ENCODE measurements around the gene BCL2L2. TPM values are rescaled to one million over a fixed set of nuclear protein-coding genes. Genes with fewer than 3 reads are reported as not detected.

Gene BCL2L2
- total and polyA plus RNA-seq, 12 donors, result 16.8 to 54.6 (median 40.4) TPM

GRCh38 chr14:23297096-23297495 is 9.5 kb upstream of the BCL2L2 start:
- Histone ChIP-seq H3K27me3 (no peaks in the 10 kb centered on the region), H3K36me3 (replicated peaks in 1 of 2) (peaks cover 0 to 5% of the 10 kb centered on the region in 2 donors), H3K27ac (no peak overlapping the region), H3K4me3 (no peak overlapping the region), H3K4me1 (replicated peaks in 1 of 2) (peaks cover 7 to 21% of the 10 kb centered on the region in 2 donors), H3K9me3 (replicated peaks in 1 of 3) (no peaks in the 10 kb centered on the region)
- DNase-seq, result peak in 1 of 7 donors; percentile 47
- TF ChIP-seq POLR2A (IDR thresholded peaks at IDR 0.05) (no peak), CTCF (IDR thresholded peaks at IDR 0.05) (no peak)
- 87 to 95% (median 92%) methylated on average over 7 of the region's 7 CpGs for WGBS, 4 donors
- intact Hi-C loops (cut with DNase I), result loop anchor here in 1 of 2 donors (10.0 kb wide), 1 partner anchor 172 kb away; no protein-coding TSS in a partner anchor

- Histone ChIP-seq H3K36me3 (replicated peaks in 1 of 2) (peaks cover 0 to 5% of the 10 kb centered on the region in 2 donors), H3K27me3 (no peaks in the 10 kb centered on the region), H3K27ac (peak overlapping the region in 1 of 5 donors; percentile 99), H3K4me3 (no peak overlapping the region), H3K9me3 (replicated peaks in 1 of 3) (no peaks in the 10 kb centered on the region), H3K4me1 (replicated peaks in 1 of 2) (peaks cover 10 to 22% of the 10 kb centered on the region in 2 donors)
- WGBS, 4 donors, result 87 to 92% (median 90%) methylated on average over 6 to 7 of the region's 7 CpGs
- TF ChIP-seq CTCF (IDR thresholded peaks at IDR 0.05), result no peak
- no peak for TF ChIP-seq POLR2A (IDR thresholded peaks at IDR 0.05)
- DNase-seq, result peak in 1 of 7 donors; percentile 51
- intact Hi-C loops (cut with DNase I), result loop anchor here in 1 of 2 donors (10.0 kb wide), 1 partner anchor 173 kb away; no protein-coding TSS in a partner anchor
Observed at GRCh38 chr14:23297611-23298277, 8.9 kb upstream of the BCL2L2 start.

GRCh38 chr14:23299211-23299957 is 7.2 kb upstream of the BCL2L2 start:
- TF ChIP-seq POLR2A (IDR thresholded peaks at IDR 0.05), result no peak
- peak in 3 of 6 experiments; percentile 20 to 36 (median 25) for TF ChIP-seq CTCF (IDR thresholded peaks at IDR 0.05)
- Histone ChIP-seq H3K4me3 (no peak overlapping the region), H3K36me3 (replicated peaks in 1 of 2) (peaks cover 0 to 5% of the 10 kb centered on the region in 2 donors), H3K4me1 (replicated peaks in 1 of 2) (peaks cover 14 to 27% of the 10 kb centered on the region in 2 donors), H3K27me3 (no peaks in the 10 kb centered on the region), H3K9me3 (replicated peaks in 1 of 3) (no peaks in the 10 kb centered on the region), H3K27ac (peak overlapping the region in 3 of 5 donors; percentile 21 to 99 (median 51))
- WGBS, 4 donors, result 89 to 93% (median 91%) methylated on average over 2 of the region's 2 CpGs
- intact Hi-C loops (cut with DNase I), result loop anchor here in 1 of 2 donors (10.0 kb wide), 1 partner anchor 175 kb away; no protein-coding TSS in a partner anchor
- DNase-seq, result peak in 2 of 7 donors; percentile 42 to 67
